Naive thymus-derived CD4-positive, alpha-beta T cell (primary cell): ENCODE data around the gene DLK1. TPM values are rescaled to one million over a fixed set of nuclear protein-coding genes. Genes with fewer than 3 reads are reported as not detected.

Experiments used
- ATAC-seq: fragments of 150-1000 bp; cut with Tn5 transposase; 2 replicates; pipeline ENCODE4 v1.10.0; 2021; ENCODE audit warnings: mild to moderate bottlenecking, moderate library complexity
- CTCF ChIA-PET: fragments of 350-600 bp; sonication (Branson Sonifier 250); formaldehyde crosslinking; loops from one replicate; lab custom pipeline; 2021; ENCODE audit warnings: antibody characterized with exemption; lab: Charles Lee
- POLR2A ChIA-PET: fragments of 350-600 bp; sonication (Branson Sonifier 250); formaldehyde crosslinking; loops from one replicate; lab custom pipeline; 2021; ENCODE audit warnings: antibody characterized with exemption, inconsistent platforms; lab: Charles Lee
- DNase-seq, 9 donors: peaks; one replicate each; pipeline versions ENCODE4 v3.0.0 to v3.0.0-alpha.2; 2020 to 2022; ENCODE audit warnings: mixed read lengths in 1 of 9
- H3K27ac ChIP-seq: one replicate; pipeline ENCODE4 v1.7.0; 2013; ENCODE audit warnings: mild to moderate bottlenecking, low read depth, low read length, moderate library complexity
- H3K27me3 ChIP-seq, 2 donors: one replicate each; pipeline ENCODE4 v1.7.0; 2013; ENCODE audit warnings: low read length in 2 of 2, mild to moderate bottlenecking in 2 of 2, moderate library complexity in 2 of 2; ENCODE audit not compliant: control insufficient read depth in 2 of 2, insufficient read depth in 2 of 2
- H3K36me3 ChIP-seq, 3 experiments: 1 replicate in 2 of 3; 2 replicates in 1 of 3; pipeline ENCODE4 v1.7.0; 2013; ENCODE audit warnings: low read length in 3 of 3, mild to moderate bottlenecking in 3 of 3, moderate library complexity in 1 of 3; ENCODE audit not compliant: insufficient read depth in 3 of 3, control insufficient read depth in 2 of 3
- H3K4me1 ChIP-seq, 2 donors: one replicate each; pipeline ENCODE4 v1.7.0; 2013; ENCODE audit warnings: low read length in 2 of 2, mild to moderate bottlenecking in 2 of 2, moderate library complexity in 1 of 2; ENCODE audit not compliant: control insufficient read depth in 2 of 2, insufficient read depth in 2 of 2
- H3K4me3 ChIP-seq: 2 replicates; pipeline ENCODE4 v1.7.0; 2013; ENCODE audit warnings: mild to moderate bottlenecking, low read length
- H3K9me3 ChIP-seq, 3 experiments: 1 replicate in 2 of 3; 2 replicates in 1 of 3; pipeline ENCODE4 v1.7.0; 2013; ENCODE audit warnings: low read length in 3 of 3; ENCODE audit not compliant: control insufficient read depth in 2 of 3
- H3K27ac Mint-ChIP-seq, 9 donors: one replicate each; pipeline ENCODE4 v1.8.0; 2020 to 2022; ENCODE audit warnings: mixed read lengths in 9 of 9, mild to moderate bottlenecking in 8 of 9, moderate library complexity in 5 of 9, inconsistent platforms in 2 of 9
- H3K27me3 Mint-ChIP-seq, 5 donors: one replicate each; pipeline ENCODE4 v1.8.0; 2021 to 2022; ENCODE audit warnings: mixed read lengths in 5 of 5, mild to moderate bottlenecking in 1 of 5
- H3K36me3 Mint-ChIP-seq, 5 donors: one replicate each; pipeline ENCODE4 v1.8.0; 2020 to 2022; ENCODE audit warnings: mixed read lengths in 5 of 5, mild to moderate bottlenecking in 3 of 5, inconsistent platforms in 1 of 5
- H3K4me1 Mint-ChIP-seq, 7 donors: one replicate each; pipeline ENCODE4 v1.8.0; 2020 to 2022; ENCODE audit warnings: mixed read lengths in 7 of 7, mild to moderate bottlenecking in 3 of 7, inconsistent platforms in 1 of 7
- H3K4me3 Mint-ChIP-seq, 10 donors: one replicate each; pipeline ENCODE4 v1.8.0; 2020 to 2022; ENCODE audit warnings: mild to moderate bottlenecking in 10 of 10, mixed read lengths in 10 of 10, moderate library complexity in 6 of 10, inconsistent platforms in 2 of 10
- H3K9me3 Mint-ChIP-seq, 11 donors: one replicate each; pipeline ENCODE4 v1.8.0; 2020 to 2022; ENCODE audit warnings: mixed read lengths in 11 of 11, mild to moderate bottlenecking in 4 of 11, inconsistent platforms in 1 of 11, moderate library complexity in 1 of 11
- intact Hi-C, 2 donors: fragments of 100-400 bp; cut with micrococcal nuclease; formaldehyde crosslinking; loops; one replicate each; pipeline ENCODE4 v1.15.1; 2023
- polyA plus RNA-seq, 2 donors: library from polyadenylated mRNA; unstranded; fragments of 300-500 nt; fragmentation: Illumina TruSeq; gene quantifications; one replicate each; pipeline ENCODE4 v1.2.3, GENCODE V29; 2021
- total RNA-seq, 6 experiments: library from RNA in 5 of 6; stranded (reverse) in 5 of 6; gene quantifications; 1 replicate in 5 of 6; 2 replicates in 1 of 6; pipeline ENCODE4 v1.2.3 and lab custom pipeline; 2021 to 2026

DLK1 gene
- total and polyA plus RNA-seq, 7 experiments from 2014 or later = not detected

DNA sequence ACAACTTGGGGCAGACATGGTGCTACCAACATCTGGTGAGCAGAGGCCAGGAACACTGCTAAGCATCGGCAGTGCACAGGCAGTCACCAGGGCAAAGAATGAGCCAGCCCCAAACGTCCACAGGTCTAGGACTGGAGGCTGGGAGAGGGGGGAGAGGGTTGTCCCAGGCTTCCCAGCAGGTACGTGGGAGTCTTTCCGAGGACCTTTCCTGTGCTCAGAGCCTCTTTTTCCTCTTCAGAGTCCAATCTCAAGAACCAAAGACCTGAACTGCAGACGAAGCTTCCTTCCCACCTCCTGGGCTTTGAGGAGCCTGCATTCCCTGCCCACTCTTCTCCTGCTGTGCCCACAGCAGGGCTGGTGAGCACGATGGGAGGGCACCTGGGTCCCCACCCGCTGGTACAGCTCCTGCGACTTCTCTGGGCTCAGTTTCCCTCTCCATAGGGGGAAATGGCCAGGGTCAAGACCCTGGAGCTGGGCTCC lies 48.7 kb downstream of the DLK1 start:
- Mint-ChIP-seq H3K27me3 (peaks cover 0 to 7% (median 3%) of the 10 kb centered on the region in 5 donors), H3K9me3 (peaks cover 0 to 5% (median 0%) of the 10 kb centered on the region in 11 donors), H3K36me3 (peaks cover 0 to 4% (median 0%) of the 10 kb centered on the region in 5 donors), H3K27ac (no peak overlapping the region), H3K4me3 (no peak overlapping the region), H3K4me1 (no peaks in the 10 kb centered on the region)
- intact Hi-C loops = no loop called here
- no peak for DNase-seq
- no peak overlapping the region for H3K27ac ChIP-seq
- H3K27me3 ChIP-seq = no peaks in the 10 kb centered on the region
- no peaks in the 10 kb centered on the region for H3K4me1 ChIP-seq
- no peak for ATAC-seq
- POLR2A ChIA-PET = no interaction called here
- H3K9me3 ChIP-seq = no peaks in the 10 kb centered on the region
- H3K4me3 ChIP-seq = no peak overlapping the region
- no peaks in the 10 kb centered on the region for H3K36me3 ChIP-seq
- CTCF ChIA-PET = no interaction called here

DNA sequence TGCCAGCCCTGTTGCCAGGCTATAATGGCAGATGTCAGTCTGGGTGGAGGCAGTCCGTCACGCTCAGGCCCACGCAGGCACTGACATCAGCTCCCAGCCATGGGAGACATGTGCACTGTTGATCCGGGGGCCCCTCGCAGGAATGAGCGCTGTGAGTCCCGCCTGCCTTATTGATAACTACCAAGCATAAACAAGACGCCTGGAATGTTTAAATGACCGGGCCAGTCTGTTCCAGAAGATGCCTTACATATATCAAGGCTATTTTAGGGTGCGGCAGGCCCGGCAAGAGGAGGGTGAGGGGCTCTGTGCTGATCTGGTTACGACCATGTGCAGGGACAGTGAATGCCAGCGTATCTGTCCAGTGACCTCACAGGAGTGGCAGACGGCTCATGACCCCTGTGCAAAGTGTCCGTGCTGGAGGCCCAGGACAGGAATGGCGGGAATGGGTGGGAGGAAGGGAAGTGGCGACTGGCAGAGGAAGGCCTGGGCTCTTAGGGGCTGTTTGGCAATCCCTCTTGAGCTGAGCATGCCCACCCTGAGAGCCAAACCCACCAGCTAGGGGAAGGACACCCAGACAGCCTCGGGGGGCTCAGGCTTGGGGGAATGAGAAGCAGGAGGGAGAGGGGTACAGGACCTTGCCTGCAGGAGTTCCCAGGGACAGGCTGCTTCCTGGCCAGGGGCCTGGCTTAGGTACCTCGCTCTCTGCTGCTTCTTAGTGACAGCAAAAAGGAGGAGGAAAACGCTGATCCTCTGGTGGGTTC lies 49.3 kb downstream of the DLK1 start:
- no peak overlapping the region for H3K27ac ChIP-seq
- intact Hi-C loops = no loop called here
- ATAC-seq = no peak
- no peak overlapping the region for H3K4me3 ChIP-seq
- CTCF ChIA-PET = no interaction called here
- Mint-ChIP-seq H3K27ac (no peak overlapping the region), H3K36me3 (no peaks in the 10 kb centered on the region), H3K4me1 (no peaks in the 10 kb centered on the region), H3K4me3 (no peak overlapping the region), H3K27me3 (peaks cover 0 to 4% (median 0%) of the 10 kb centered on the region in 5 donors), H3K9me3 (peaks cover 0 to 3% (median 0%) of the 10 kb centered on the region in 11 donors)
- H3K27me3 ChIP-seq = no peaks in the 10 kb centered on the region
- no peak for DNase-seq
- POLR2A ChIA-PET = no interaction called here
- H3K9me3 ChIP-seq = no peaks in the 10 kb centered on the region
- H3K4me1 ChIP-seq = no peaks in the 10 kb centered on the region
- H3K36me3 ChIP-seq = no peaks in the 10 kb centered on the region

DNA sequence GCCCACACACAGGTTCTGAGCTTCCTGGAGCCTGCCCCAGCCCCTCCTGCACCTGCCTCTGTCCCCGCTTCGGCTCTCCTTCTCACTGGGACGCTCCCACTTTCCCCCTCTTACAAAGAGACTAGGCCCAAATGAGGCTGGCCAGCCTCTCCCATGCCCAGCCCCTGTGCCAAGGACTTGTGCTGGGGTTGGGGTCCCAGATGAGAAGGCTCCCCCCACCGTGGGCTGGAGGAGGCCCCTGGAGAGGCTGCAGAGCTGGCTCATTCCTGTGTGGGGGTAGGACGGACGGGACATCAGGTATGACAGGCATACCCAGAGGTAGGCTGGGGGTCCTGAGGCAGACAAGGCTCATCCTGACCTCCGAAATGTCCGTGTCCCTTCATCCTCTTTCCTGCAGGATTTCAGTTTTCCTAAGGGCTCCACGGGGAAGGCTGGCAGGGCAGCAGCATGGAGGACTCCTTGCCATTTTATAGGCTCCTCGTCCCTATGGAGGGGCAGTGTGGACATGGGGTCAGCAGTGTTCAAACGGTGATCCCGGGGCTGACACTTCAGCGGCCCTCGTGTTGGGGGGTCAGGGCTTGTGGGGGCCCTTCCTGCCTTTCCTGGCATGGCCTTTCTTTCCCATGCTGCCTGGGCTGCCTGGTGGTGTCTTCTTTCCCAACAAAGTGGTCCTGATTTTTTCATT lies 50.1 kb downstream of the DLK1 start:
- Histone ChIP-seq H3K27ac (no peak overlapping the region), H3K27me3 (no peaks in the 10 kb centered on the region), H3K36me3 (no peaks in the 10 kb centered on the region), H3K4me1 (no peaks in the 10 kb centered on the region), H3K4me3 (no peak overlapping the region), H3K9me3 (no peaks in the 10 kb centered on the region)
- no peaks in the 10 kb centered on the region for H3K9me3 Mint-ChIP-seq
- H3K27ac Mint-ChIP-seq = no peak overlapping the region
- no peaks in the 10 kb centered on the region for H3K4me1 Mint-ChIP-seq
- H3K36me3 Mint-ChIP-seq = no peaks in the 10 kb centered on the region
- no peak overlapping the region for H3K4me3 Mint-ChIP-seq
- no peak for ATAC-seq
- intact Hi-C loops = no loop called here
- ChIA-PET POLR2A (no interaction called here), CTCF (no interaction called here)
- peaks cover 0 to 4% (median 0%) of the 10 kb centered on the region in 5 donors for H3K27me3 Mint-ChIP-seq
- DNase-seq = no peak

DNA sequence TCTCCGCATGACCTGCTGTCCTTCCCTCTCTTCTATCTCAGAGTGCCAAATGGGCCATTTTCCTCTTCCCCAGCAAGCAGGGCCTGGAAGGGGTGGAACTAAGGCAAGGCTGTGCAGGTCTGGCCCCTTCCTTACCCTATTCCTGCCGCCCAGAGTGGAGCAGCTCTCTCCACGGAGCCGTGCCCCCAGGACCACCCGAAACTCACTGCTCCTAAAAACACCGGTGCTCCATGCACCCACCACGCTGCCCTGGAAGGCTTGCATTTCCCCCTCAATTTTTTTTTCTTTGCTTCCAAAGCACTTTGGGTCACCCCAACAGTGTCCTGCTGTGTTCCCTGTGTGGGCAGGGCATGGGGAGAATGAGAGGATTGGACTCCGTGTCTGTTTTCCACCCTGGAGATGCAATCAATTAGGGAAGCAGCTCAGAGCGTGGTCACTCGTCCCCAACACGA lies 50.7 kb downstream of the DLK1 start:
- no peak overlapping the region for H3K27ac Mint-ChIP-seq
- no peaks in the 10 kb centered on the region for H3K9me3 Mint-ChIP-seq
- Histone ChIP-seq H3K36me3 (no peaks in the 10 kb centered on the region), H3K27ac (no peak overlapping the region), H3K4me1 (no peaks in the 10 kb centered on the region), H3K9me3 (no peaks in the 10 kb centered on the region), H3K27me3 (no peaks in the 10 kb centered on the region), H3K4me3 (no peak overlapping the region)
- DNase-seq (no peak), ATAC-seq (no peak)
- ChIA-PET CTCF (no interaction called here), POLR2A (no interaction called here)
- H3K27me3 Mint-ChIP-seq = peaks cover 0 to 4% (median 0%) of the 10 kb centered on the region in 5 donors
- no peaks in the 10 kb centered on the region for H3K4me1 Mint-ChIP-seq
- no peak overlapping the region for H3K4me3 Mint-ChIP-seq
- intact Hi-C loops = no loop called here
- H3K36me3 Mint-ChIP-seq = no peaks in the 10 kb centered on the region

DNA sequence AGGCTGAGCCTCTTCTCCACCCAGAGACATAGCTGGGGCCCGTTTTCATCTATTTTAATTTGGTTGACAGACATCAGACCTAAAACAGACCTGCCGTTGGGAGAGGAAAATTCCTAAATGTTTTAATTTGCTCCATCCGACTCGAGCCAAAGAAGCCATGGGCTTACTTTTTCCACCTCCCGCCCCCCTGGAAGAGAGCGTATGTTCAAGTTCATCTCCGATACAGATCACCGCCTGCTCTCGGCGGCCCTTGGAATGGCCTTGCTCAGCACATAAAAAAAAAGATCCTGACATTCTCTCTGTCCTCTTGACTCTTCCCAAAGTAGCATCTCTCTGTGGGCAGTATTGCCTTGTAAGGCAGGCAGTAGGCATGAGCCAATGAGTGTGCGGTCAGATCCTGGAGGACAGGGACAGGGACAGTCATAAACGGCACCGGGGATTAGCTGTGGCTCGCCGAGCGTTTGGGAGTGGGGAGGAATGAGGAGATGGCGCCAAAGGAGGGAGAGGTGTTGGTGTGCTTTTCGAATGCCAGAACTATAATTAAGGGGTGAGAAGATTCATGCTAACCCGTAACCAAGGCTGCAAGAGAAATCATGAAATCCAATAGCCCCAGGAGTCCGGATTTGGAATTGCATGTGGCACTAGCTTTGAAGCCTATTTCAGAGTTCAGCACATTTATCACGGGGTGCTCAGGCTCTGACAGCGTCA lies 51.3 kb downstream of the DLK1 start:
- H3K27me3 ChIP-seq = no peaks in the 10 kb centered on the region
- ATAC-seq = no peak
- H3K27ac ChIP-seq = no peak overlapping the region
- no peaks in the 10 kb centered on the region for H3K4me1 Mint-ChIP-seq
- no peaks in the 10 kb centered on the region for H3K9me3 ChIP-seq
- POLR2A ChIA-PET = no interaction called here
- H3K27me3 Mint-ChIP-seq = peaks cover 0 to 4% (median 0%) of the 10 kb centered on the region in 5 donors
- H3K36me3 Mint-ChIP-seq = no peaks in the 10 kb centered on the region
- intact Hi-C loops = no loop called here
- no peaks in the 10 kb centered on the region for H3K36me3 ChIP-seq
- no peak overlapping the region for H3K4me3 Mint-ChIP-seq
- H3K27ac Mint-ChIP-seq = no peak overlapping the region
- CTCF ChIA-PET = no interaction called here
- H3K4me3 ChIP-seq = no peak overlapping the region
- DNase-seq = no peak
- no peaks in the 10 kb centered on the region for H3K4me1 ChIP-seq
- H3K9me3 Mint-ChIP-seq = no peaks in the 10 kb centered on the region

DNA sequence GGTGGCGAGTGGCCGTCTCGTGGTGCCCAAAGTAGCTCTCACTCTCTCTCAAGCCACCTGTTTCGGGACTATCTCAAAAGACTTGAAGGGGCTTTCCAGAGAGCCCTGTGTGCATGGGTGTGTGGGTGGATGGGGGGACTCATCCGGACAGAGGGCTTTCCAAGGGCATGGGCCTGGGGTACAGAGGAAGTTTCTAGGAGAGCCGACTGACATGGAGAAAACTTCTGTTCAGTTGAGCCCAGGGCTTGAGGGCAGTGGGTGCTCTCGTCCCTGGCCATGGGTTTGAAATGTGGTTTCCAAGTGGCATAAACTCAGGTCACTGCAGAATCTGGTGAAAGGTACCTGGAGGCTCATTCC lies 51.8 kb downstream of the DLK1 start:
- Histone ChIP-seq H3K4me3 (no peak overlapping the region), H3K27ac (no peak overlapping the region), H3K9me3 (no peaks in the 10 kb centered on the region), H3K27me3 (no peaks in the 10 kb centered on the region), H3K36me3 (no peaks in the 10 kb centered on the region), H3K4me1 (no peaks in the 10 kb centered on the region)
- ChIA-PET POLR2A (no interaction called here), CTCF (no interaction called here)
- H3K36me3 Mint-ChIP-seq = no peaks in the 10 kb centered on the region
- DNase-seq = no peak
- no peak for ATAC-seq
- peaks cover 0 to 4% (median 0%) of the 10 kb centered on the region in 5 donors for H3K27me3 Mint-ChIP-seq
- no peak overlapping the region for H3K4me3 Mint-ChIP-seq
- H3K9me3 Mint-ChIP-seq = no peaks in the 10 kb centered on the region
- intact Hi-C loops = no loop called here
- H3K4me1 Mint-ChIP-seq = no peaks in the 10 kb centered on the region
- H3K27ac Mint-ChIP-seq = no peak overlapping the region
